ENCODE results near the gene GPBP1L1.
"Not testable (repeated sequence)": the region's sequence is repeated elsewhere in the genome, so short reads cannot be mapped to it uniquely, and the experiment has no call there.

Gene GPBP1L1, protein sequence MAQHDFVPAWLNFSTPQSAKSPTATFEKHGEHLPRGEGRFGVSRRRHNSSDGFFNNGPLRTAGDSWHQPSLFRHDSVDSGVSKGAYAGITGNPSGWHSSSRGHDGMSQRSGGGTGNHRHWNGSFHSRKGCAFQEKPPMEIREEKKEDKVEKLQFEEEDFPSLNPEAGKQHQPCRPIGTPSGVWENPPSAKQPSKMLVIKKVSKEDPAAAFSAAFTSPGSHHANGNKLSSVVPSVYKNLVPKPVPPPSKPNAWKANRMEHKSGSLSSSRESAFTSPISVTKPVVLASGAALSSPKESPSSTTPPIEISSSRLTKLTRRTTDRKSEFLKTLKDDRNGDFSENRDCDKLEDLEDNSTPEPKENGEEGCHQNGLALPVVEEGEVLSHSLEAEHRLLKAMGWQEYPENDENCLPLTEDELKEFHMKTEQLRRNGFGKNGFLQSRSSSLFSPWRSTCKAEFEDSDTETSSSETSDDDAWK

DNA sequence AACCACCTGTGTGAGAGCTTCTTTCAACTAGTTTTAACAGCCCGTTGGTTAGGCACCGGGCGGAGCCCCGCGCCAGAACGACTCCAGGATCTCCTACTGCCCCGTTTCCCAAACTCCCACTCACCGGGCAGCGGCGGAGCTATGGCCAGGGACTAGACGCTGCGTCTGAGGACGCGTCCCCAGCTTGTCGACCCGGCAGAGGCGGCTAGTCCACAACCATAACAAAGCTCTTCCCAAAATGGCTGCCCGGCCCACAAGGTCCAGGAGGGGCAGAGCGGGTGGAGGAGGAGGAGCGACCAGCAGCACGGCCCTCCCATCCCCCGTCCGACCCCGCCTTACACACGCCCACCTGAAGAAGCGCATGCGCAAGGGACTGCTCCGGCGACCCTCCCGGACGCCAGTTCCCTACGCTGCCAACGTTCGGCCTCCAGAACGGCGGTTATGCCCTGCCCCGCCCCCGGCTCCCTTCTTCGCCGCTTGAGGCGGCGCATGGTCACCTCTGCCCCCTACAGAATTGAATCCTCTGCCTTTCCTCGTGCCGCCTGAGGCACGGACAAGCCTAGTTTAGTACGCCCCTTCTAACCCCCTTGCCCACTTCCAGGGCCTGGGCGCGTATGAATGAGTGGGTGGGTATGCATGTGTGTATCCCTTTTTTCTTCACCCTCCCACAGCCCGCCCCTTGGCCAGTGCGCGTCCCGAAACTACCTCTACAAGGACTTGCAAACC lies at the start of gene GPBP1L1:
TSS of gene GPBP1L1 (minus strand) at position 246 of the 726 bp plus-strand sequence. CDS start 27,446 bp downstream, outside the sequence.
- peak; percentile 89 for DNase-seq (ENCODE audit: low read depth, low spot score)
- H3K27ac ChIP-seq, result peak within 1 kb of the TSS; percentile 97

DNA sequence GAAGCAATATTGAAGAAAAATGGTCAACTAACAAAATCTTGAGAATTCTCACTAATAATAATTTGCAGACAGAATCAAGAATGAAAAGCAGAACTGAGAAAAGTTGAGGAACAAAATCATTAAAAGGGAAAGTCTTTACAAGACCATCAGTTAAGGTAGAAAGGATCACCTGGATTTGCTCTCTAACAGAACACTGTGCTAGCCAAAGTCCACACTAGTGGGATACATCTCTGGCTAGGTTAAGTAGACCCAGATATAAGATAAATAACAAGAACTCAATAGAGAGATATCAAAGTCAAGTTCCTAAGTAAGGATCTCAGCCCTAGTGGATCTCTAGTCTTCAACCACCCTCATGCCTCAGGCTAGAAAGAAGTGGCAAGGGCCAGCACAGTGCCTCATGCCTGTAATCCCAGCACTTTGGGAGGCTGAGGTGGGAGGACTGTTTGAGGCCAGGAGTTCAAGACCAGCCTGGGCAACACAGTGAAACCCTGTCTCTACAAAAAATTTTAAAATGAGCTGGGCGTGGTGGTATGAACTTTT lies 44.5 kb upstream of the GPBP1L1 start:
- peak overlapping the region; percentile 36 for H3K27ac ChIP-seq
- DNase-seq (ENCODE audit: low read depth, low spot score), result no peak

DNA sequence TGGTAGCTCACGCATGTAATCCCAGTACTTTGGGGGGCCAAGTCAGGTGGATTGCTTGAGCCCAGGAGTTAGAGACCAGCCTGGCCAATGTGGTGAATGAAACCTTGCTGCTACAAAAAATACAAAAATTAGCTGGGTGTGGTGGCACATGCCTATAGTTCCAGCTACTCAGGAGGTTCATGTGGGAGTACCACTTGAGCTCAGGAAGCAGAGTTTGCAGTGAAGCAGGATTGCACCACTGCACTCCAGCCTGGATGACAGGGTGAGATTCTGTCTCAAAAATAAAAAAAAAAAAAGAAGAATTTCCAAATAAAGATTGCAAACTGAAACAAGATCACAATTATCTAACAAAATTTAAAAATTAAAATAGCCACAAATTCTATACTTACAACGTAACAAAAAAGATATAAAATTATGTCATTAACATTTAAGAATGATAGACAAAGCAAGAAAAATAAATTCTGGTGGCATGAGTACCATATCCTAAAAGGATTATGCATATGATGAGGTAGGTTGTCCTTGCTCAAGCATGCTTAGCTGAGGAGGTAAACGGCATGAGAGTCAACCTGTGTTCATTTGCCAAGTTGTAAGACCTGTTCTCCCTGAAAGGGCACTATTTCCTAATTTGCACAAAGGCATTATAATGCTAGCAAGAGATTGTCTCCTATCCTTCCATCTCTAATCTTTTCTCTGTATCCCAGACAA lies 43.9 kb upstream of the GPBP1L1 start:
- DNase-seq (ENCODE audit: low read depth, low spot score), result peak; percentile 70
- H3K27ac ChIP-seq, result peak overlapping the region; percentile 36

DNA sequence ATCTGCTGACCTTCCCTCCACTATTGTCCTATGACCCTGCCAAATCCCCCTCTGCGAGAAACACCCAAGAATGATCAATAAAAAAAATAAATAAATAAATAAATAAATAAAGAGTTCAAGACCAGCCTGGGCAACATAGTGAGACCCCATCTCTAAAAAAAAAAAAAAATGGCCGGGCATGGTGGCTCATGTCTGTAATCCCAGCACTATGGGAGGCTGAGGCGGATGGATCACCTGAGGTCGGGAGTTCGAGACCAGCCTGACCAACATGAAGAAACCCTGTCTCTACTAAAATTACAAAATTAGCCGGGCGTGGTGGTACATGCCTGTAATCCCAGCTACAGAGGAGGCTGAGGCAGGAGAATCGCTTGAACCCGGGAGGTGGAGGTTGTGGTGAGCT lies 39.7 kb upstream of the GPBP1L1 start:
- DNase-seq (ENCODE audit: low read depth, low spot score); H3K27ac ChIP-seq: not testable (repeated sequence)

DNA sequence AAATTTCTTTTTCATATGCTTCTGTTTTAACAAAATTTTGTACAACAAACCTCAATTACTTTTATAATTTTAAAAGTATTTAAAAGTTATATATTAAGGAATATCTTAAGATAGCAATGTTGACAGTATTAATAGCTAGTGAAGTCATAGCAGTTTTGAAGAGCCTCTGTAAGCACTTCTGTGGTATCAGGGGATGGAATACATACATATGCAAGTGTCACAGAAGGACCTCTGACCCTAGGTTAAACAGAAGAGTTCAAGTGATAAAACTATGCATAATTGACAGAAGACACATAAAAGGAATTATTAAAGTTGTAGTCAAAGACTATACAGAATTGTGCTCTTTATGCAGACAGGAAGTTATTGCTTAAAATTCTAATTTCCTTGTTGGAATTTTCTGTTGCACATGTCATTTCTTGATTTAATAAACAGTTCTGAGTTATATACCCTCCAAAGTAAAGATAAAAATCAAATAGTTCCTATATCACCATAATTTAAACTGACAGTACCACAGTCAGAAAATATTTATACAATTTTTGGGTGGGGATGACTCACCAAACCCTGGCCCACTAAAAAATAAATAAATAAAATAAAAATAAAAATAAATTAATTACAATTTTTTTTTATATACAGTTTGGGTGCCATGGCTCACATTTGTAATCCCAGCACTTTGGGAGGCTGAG lies 37.1 kb upstream of the GPBP1L1 start:
- DNase-seq (ENCODE audit: low read depth, low spot score), result no peak
- H3K27ac ChIP-seq, result no peak overlapping the region

DNA sequence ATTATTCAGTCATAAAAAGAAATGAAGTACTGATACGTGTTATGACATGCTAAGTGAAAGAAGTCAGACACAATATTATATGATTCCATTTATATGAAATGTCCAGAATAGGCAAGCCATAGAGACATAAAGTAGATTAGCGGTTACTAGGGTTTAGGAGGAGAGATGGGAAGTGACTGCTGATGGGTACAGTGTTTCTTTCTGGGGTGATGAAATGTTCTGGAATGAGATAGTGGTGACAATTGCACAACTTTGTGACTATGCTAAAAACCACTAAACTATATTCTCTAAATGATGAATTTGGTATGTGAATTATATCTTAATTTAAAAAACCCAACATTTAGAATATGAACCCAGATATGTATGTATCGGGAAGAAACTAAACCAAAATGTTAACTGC lies 36.5 kb upstream of the GPBP1L1 start:
- DNase-seq (ENCODE audit: low read depth, low spot score), result no peak
- no peak overlapping the region for H3K27ac ChIP-seq

DNA sequence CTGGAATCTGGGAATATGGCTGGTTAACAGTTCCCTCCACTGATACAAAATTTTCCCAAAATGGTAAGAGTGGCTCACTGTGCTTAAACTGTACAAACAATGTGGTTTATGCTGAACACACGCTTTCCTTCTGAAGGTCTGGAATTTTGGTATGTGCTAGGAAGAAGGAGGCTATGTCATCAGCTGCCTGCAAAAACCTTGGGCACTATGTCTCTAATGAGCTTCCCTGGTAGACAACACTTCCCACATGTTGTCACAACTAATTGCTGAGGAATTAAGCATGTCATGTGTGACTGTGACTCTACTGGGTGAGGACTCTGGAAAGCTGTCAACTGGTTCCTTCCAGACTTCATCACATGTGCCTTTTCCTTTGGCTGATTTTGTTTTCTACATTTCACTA lies 34.9 kb upstream of the GPBP1L1 start:
- no peak for DNase-seq (ENCODE audit: low read depth, low spot score)
- H3K27ac ChIP-seq, result no peak overlapping the region

DNA sequence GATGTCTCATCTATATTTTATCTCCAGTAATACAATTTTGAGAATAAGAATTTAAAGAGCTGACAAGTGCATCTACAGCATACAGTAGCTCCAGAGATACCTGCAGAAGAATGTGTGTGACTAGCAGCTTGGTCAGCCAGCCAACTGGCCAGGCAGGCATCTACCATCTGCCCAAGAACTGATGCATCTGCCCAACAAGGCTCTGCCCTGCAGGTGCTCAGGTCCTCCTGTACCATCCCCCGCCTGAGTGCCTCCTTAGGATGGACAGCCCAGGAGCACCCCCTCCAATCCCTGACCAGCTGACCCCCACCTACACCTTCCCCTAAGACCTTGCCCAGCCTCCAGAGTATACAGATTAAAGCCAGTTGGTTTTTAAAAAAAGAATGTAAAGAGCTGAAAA lies 32.0 kb upstream of the GPBP1L1 start:
- no peak overlapping the region for H3K27ac ChIP-seq
- no peak for DNase-seq (ENCODE audit: low read depth, low spot score)

DNA sequence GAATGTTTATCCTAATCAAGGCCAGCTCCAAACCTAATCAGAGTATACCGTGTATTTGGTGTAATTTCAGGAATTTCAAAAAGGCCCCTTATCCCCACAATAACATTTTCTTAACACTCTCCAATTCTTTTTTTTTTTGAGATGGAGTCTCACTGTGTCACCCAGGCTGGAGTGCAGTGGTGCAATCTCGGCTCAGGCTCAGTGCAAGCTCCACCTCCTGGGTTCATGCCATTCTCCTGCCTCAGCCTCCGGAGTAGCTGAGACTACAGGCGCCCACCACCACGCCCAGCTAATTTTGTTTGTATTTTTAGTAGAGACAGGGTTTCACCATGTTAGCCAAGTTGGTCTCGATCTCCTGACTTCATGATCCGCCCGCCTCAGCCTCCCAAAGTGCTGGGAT lies 31.1 kb upstream of the GPBP1L1 start:
- not testable (repeated sequence) for DNase-seq (ENCODE audit: low read depth, low spot score); H3K27ac ChIP-seq

DNA sequence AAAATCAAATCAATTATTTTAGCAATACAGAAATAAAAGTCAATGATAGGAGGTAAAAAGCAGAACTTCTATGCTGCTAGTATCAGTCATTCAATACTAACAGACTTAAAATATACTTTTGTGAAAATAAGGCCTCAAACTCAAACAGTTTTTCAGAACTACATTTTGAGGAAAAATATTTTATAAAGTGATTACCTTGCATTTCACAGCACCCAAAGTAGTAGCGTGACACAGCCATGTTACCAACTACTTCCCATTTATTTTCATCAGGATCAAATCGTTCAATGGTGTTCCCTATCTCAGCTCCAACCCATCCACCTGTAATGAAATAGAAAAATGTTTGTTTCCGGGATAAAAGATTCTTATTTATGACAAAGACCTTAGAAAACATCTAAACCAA lies 30.4 kb upstream of the GPBP1L1 start:
- no peak for DNase-seq (ENCODE audit: low read depth, low spot score)
- H3K27ac ChIP-seq, result no peak overlapping the region

DNA sequence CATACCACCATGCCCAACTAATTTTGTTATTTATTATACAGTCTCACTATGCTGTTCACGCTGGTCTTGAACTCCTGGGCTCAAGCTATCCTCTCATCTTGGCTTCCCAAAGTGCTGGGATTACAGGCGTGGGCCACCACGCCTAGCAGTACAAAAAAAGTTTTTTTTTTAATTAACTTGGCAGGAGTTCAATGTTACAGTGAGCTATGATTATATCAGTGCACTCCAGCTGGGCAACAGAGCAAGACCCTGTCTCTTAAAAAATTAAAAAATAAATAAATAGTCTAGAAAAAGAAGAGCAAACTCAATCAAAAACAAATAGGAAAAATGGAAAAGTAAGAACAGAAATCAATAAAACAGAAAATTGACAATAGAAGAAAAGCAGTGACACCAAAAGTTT lies 27.4 kb upstream of the GPBP1L1 start:
- H3K27ac ChIP-seq, result no peak overlapping the region
- DNase-seq (ENCODE audit: low read depth, low spot score), result no peak

DNA sequence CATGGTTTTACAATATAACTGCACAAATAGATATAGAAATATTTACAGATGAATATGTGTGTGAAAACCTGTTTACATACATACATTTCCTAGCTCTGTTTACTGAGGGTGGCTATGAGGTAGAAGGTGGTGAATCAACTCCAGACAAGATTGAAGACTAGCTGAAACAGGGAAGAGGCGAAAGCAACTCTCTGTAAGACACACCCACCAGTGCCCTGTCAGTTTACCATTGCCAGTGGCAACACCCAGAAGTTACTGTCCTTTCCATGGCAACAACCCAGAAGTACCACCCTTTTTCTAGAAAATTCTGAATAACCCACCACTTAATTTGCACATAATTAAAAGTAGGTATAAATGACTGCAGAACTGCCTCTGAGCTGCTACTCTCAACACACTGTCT lies 18.3 kb upstream of the GPBP1L1 start:
- DNase-seq (ENCODE audit: low read depth, low spot score), result no peak
- H3K27ac ChIP-seq, result no peak overlapping the region

DNA sequence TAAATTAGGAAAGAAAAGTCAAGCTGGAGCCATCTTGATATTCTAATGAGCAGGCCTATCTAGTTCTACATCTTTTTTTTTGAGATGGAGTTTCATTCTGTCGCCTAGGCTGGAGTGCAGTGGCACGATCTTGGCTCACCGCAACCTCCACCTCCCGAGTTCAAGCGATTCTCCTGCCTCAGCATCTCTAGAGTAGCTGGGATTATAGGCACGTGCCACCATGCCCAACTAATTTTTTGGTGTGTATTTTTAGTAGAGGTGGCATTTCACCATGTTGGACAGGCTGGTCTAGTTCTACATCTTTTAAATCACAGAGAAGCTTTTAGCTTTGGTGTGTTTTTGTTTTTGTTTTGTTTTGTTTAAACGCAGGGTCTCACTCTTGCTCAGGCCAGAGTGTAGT lies 8.5 kb upstream of the GPBP1L1 start:
- no peak for DNase-seq (ENCODE audit: low read depth, low spot score)
- peak overlapping the region; percentile 28 for H3K27ac ChIP-seq

DNA sequence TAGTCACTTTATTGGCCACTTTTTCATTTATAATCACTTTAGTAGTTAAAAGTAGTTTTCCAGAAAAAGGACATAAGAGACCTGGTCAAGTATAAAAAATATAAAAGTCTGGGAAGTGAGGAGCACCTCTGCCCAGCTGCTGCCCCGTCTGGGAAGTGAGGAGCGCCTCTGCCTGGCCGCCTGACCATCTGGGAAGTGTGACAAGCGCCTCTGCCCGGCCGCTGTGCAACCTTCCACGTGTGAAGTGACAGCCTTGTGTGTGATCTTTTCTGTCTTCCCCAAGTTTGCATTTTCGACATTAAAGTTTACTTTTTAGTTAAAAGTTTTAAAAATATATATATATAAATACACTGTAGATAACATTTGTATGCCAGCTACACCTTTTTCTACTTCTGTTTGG lies 7.5 kb upstream of the GPBP1L1 start:
- not testable (repeated sequence) for DNase-seq (ENCODE audit: low read depth, low spot score); H3K27ac ChIP-seq

DNA sequence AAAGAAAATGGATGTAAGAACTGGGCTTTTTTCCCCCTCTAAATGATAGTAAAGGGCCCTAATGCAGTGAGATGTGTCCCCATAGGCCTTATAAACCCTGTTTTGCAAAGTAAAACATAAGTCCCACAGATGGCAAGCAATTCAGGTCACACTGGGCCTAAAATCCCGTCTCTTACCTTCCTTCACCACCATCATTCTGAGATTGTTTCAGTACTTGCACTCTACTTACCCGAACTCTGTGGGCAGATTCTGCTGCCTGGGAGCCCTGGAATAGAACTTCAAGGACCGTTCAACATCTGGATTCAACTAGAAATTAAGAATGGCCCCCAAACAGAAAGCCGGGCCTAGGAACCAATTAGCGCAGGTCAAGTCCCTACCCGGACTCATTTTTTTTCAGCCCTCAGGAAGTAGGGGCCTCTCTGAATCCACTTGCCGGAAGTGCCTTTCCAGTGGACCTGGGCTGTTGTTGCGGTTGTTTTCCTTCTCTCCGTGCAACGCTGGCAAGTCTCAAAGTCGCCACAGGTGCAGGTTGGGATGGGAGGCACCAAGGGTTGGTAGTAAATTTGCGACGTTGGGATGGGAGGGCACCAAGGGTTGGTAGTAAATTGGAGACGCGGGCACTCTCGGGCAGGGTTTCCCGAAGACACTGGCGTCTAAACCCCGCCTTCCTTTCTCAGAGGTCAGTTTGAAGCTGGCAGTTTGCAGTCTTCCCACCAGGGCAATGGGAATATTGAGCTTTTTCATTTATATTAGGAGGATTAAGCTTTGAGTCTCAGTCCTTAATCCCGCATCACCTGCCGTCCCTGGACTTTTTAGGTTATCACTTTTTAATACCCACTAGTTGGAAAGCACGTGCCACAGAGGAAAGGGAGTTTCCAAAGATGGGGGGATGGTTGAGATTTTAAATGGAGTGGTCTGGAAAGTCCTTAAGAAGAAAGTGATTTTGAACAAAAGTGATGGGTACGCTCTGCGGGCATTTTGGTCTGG lies 1.7 kb upstream of the GPBP1L1 start, which contains the start of gene TMEM69:
TSS of gene TMEM69 (plus strand) at position 428 of the 987 bp plus-strand sequence. CDS start 2,888 bp downstream, outside the sequence.
- DNase-seq (ENCODE audit: low read depth, low spot score), result peak; percentile 55
- H3K27ac ChIP-seq, result peak within 1 kb of the TSS; percentile 97

DNA sequence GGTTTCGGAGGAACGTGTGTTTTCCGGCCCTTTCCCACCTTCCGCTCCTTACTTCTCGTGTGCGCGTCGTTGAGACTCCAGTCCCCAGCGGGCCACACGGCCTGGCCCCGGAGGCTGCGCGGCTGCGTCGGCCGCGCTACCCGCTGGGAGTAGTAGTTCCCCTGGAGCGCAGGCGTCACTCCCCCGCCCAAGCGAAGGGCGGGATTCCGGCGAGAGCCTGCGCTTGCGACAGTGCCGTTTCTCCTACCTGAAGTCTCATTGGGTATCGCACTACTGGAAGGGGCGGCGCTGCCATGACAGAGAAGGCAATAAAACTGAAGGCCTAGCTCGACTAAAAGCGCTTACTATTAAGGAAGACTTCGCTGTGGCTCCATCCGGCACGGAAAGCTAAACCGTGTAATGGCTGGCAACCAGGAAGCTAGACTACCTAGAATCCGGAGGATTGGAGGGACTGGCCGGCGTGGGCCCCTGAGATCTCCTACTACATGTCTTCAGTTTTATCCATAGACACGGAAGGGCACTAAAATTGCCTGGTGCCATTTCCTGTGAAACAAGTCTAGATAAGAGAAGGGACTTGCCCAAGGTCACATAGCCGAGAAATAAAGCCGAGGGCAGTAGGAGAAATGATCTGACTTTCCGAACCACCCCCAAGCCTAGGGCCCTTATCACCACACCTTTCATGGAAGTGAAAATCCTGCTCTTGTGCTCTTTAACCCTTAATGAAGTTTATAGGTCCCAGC lies 851 bp upstream of the GPBP1L1 start:
- H3K27ac ChIP-seq, result peak overlapping the region; percentile 97
- peak; percentile 97 for DNase-seq (ENCODE audit: low read depth, low spot score)

DNA sequence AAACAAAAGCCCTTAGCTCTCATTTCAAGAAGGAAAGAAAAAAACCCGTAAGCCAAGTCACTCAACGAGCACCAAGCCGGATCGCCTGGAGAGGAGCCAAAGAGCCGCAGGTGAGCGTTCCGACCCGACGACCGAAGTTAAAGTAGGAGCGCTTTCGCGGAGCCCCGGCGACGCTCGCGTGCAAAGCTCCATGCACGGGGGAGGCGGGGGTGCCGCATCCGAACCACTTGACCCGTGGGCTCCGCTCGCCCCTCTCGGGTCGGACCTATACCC lies 382 bp downstream of the GPBP1L1 start:
- DNase-seq (ENCODE audit: low read depth, low spot score), result no peak
- H3K27ac ChIP-seq, result peak overlapping the region; percentile 97

DNA sequence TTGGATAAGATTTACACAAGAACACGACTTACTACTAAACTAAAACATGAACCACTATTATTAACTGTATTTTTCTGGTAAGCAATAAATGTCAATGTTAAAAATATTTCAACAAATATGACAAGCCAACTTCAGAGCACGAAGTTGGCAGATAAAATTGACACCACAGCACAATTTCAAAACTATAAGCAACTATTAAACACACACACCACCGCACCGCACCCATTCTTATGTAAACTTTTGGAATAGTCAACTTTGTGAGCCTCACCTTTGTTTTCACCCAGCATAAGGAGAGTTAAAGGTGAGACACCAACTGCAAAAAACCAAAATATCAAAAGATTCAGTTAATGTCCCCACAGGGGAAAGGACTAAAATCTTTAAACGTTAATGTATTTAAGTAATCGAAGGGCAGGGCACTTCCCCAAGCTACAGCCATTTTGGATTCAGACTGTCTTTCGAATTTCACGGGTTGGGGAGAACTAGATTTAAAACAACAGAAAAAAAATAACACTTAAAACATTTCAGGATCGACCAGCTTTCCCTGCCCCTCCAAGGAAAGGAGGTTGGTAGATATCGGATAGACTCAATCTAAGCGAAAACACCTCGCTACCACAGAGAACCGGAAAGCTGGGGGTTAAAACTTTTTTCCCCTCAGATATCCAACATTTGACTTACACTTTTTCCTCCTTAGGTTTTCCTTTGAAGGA lies 872 bp downstream of the GPBP1L1 start:
- peak overlapping the region; percentile 97 for H3K27ac ChIP-seq
- no peak for DNase-seq (ENCODE audit: low read depth, low spot score)
